ENCODE measurements around the gene UGT1A10.
"Not testable (repeated sequence)": the region's sequence is repeated elsewhere in the genome, so short reads cannot be mapped to it uniquely, and the experiment has no call there.

UGT1A10 gene

DNA sequence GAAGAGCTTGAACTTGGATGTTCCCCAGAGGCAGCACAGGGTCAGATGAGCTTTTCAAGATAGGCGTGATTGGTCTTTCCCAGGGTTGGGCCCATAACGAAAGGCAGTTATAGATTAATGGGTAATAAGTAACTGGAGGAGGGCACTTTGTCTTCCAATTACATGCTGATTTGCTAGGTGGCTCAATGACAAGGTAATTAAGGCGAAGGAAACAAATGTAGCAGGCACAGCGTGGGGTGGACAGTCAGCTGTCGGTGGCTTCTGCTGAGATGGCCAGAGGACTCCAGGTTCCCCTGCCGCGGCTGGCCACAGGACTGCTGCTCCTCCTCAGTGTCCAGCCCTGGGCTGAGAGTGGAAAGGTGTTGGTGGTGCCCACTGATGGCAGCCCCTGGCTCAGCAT, 82.3 kb downstream of the UGT1A10 start, which contains the start of gene UGT1A4:
TSS of gene UGT1A4 (plus strand) at position 185 of the 400 bp plus-strand sequence. CDS start at position 270, 85 bp downstream.
- TF ChIP-seq ZFX (IDR thresholded peaks at IDR 0.05; ENCODE audit: borderline replicate concordance), result no peak
- TF ChIP-seq, protein P1, sequence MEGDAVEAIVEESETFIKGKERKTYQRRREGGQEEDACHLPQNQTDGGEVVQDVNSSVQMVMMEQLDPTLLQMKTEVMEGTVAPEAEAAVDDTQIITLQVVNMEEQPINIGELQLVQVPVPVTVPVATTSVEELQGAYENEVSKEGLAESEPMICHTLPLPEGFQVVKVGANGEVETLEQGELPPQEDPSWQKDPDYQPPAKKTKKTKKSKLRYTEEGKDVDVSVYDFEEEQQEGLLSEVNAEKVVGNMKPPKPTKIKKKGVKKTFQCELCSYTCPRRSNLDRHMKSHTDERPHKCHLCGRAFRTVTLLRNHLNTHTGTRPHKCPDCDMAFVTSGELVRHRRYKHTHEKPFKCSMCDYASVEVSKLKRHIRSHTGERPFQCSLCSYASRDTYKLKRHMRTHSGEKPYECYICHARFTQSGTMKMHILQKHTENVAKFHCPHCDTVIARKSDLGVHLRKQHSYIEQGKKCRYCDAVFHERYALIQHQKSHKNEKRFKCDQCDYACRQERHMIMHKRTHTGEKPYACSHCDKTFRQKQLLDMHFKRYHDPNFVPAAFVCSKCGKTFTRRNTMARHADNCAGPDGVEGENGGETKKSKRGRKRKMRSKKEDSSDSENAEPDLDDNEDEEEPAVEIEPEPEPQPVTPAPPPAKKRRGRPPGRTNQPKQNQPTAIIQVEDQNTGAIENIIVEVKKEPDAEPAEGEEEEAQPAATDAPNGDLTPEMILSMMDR (IDR thresholded peaks at IDR 0.05), result no peak
- no peak within 1 kb of the TSS for H3K27ac ChIP-seq

DNA sequence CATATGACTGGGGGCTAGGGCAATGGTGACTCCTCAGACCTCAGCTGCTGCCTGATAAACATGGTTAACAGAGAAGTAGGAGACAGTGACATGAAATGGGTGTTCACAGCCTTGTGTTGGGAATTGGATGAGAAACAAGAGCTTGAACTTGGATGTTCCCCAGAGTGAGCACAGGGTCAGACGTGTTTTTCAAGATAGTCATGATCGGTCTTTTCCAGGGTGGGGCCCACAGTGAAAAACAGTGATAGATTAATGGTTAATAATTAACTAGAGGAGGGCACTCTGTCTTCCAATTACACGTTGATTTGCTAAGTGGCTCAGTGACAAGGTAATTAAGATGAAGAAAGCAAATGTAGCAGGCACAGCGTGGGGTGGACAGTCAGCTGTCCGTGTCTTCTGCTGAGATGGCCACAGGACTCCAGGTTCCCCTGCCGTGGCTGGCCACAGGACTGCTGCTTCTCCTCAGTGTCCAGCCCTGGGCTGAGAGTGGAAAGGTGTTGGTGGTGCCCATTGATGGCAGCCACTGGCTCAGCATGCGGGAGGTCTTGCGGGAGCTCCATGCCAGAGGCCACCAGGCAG, 92.6 kb downstream of the UGT1A10 start, which contains the start of gene UGT1A3:
TSS of gene UGT1A3 (plus strand) at position 320 of the 579 bp plus-strand sequence. CDS start at position 405, 85 bp downstream.
- H3K27ac ChIP-seq, result peak within 1 kb of the TSS; percentile 53
- TF ChIP-seq, protein P1 (IDR thresholded peaks at IDR 0.05), result no peak
- TF ChIP-seq ZFX (IDR thresholded peaks at IDR 0.05; ENCODE audit: borderline replicate concordance), result no peak

DNA sequence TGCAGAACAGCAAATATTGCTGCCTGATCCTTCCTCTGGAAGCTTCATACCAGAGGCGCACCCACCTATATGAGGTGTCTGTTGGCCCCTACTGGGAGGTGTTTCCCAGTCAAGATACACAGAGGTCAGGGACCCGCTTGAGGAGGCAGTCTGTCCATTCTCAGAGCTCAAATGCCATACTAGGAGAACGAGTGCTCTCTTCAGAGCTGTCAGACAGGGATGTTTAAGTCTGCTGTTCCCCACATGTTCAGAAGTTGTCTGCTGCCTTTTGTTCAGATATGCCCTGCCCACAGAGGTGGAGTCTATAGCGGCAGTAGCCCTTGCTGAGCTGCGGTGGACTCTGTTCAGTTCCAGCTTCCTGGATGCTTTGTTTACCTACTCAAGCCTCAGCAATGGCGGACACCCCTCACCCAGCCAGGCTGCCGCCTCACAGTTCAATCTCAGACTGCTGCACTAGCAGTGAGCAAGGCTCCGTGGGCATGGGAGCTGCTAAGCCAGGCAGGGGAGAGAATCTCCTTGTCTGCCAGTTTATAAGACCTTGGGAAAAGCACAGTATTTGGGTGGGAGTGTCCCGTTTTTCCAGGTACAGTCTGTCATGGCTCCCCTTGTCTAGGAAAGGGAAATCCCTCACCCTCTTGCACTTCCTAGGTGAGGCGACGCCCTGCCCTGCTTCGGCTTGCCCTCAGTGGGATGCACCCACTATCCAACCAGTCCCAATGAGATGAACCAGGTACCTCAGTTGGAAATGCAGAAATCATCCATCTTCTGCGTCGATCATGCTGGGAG, 100.8 kb downstream of the UGT1A10 start:
- H3K27ac ChIP-seq, result not testable (repeated sequence)

DNA sequence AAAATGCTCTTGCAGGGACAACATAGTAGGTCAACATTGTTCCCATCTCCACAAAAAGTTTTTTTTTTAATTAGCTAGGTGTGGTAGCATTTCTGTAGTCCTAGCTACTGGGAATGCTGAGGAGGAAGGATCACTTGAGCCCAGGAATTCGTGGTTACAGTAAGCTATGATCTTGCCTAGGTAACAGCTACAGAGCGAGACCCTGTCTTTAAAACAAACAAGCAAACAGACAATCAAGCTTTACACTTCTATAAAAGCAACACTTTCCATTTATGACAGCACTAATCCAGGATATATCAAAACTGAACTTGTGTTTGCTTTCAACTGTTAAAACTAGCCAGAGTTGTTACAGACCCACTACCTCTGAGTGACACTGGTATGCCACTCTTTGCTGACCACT, 104.6 kb downstream of the UGT1A10 start:
- H3K27ac ChIP-seq, result peak overlapping the region; percentile 77
- TF ChIP-seq, protein P1 (IDR thresholded peaks at IDR 0.05), result no peak
- no peak for TF ChIP-seq ZFX (IDR thresholded peaks at IDR 0.05; ENCODE audit: borderline replicate concordance)

DNA sequence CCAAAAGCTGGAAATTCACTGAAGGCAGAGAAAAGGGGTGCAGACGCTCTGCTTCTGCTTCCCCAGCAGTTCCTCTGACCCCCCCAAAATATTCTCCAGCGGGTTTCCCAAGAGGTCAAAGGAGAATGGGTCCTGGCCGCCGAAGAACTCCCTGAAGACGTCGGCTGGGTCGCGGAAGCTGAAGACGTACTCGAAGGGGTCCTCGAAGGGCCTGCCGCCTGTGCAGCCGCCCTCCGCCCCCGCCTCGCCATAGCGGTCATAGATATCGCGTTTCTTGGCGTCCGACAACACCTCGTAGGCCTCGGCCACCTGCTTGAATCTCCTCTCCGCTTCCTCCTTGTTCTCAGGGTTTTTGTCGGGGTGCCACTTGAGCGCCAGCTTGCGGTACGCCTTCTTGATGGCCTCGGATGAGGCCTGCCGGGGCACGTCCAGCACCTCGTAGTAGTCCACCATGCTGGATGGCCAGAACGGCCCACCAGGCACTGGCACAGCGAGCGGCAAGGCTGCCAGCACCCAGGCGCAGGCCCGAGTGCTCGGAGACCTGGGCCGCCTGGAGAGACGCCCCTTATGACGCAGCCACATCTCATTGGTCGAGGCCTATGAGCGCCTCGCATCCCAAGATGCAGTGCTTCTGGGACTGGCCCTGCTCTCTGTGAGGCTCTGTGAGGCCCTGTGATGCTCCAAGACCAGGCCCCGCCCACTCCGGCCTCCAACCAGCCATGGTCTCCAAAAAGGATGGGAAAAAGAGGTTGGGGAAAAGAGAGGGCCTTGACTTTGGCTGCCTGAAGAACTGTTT, 107.4 kb downstream of the UGT1A10 start:
- H3K27ac ChIP-seq, result peak overlapping the region; percentile 77
- TF ChIP-seq ZFX (IDR thresholded peaks at IDR 0.05; ENCODE audit: borderline replicate concordance), result no peak
- TF ChIP-seq, protein P1 (IDR thresholded peaks at IDR 0.05), result no peak

DNA sequence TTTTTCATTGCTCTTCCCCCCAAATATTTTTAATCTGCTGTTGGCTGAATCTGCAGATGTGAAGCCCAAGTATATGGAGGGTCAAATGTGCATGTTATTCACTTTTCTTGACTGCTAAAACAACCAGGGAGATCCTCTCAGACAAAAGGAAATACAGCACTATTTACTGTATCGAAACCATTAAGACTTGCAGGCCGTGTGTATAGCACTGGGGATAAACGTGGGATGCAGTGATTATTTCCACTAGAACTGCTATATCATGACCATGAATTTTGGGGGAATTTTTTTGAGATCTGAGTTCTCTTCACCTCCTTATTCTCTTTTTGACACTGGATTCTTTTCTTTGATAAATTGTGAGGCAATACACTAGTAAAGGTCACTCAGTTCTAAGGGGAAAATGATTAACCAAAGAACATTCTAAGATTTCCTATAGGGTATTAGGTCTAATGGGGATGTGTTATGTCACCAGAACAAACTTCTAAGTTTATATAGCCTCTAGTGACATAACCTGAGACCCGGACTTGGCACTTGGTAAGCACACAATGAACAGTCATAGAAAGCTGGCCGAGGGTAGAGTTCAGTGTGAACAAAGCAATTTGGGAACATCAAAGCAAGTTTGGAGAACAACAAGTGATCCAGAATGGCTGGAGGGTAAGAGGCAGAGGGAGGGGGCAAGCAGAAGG, 109.0 kb downstream of the UGT1A10 start:
- peak overlapping the region; percentile 77 for H3K27ac ChIP-seq
- TF ChIP-seq, protein P1 (IDR thresholded peaks at IDR 0.05), result no peak
- TF ChIP-seq ZFX (IDR thresholded peaks at IDR 0.05; ENCODE audit: borderline replicate concordance), result no peak

DNA sequence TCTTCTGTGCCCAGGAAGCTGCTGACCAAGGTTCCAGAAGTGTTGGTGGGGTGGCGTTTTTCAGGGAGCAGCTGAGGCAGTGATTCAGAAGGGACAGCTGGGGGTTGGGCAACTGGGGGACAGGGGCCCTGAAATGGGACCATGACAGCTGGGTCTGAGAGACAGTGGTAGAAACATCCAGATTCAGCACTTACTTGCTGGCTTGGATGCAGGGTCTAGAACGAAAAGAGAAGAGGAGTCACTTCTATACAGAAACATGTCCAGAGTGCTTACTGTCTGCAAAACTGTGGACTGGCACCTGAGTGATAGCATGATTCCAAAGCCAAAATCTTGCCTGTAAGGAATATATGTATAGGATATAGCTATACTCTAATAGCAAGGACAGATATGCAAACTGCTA, 109.6 kb downstream of the UGT1A10 start:
- H3K27ac ChIP-seq, result peak overlapping the region; percentile 77
